ENCODE results near the gene STXBP6. TPM values are rescaled to one million over a fixed set of nuclear protein-coding genes. Genes with fewer than 3 reads are reported as not detected.

The STXBP6 gene
- total RNA-seq, 1 experiment from 2014 or later, result 32.2 TPM

GRCh38 chr14:24988760-24989159 lies 61.2 kb downstream of the STXBP6 start:
- Mint-ChIP-seq H3K9me3 (ENCODE audit: unreplicated experiment) (peaks cover 9% of the 10 kb centered on the region), H3K36me3 (ENCODE audit: insufficient read depth, unreplicated experiment) (peaks cover 12% of the 10 kb centered on the region), H3K4me3 (ENCODE audit: unreplicated experiment) (no peak overlapping the region), H3K4me1 (ENCODE audit: low read depth, unreplicated experiment) (peaks cover 24% of the 10 kb centered on the region), H3K27ac (ENCODE audit: unreplicated experiment) (no peak overlapping the region), H3K27me3 (ENCODE audit: insufficient read depth, unreplicated experiment) (no peaks in the 10 kb centered on the region)
- H3K27me3 ChIP-seq (replicated peaks; ENCODE audit: control insufficient read depth, insufficient read depth, low read length), result no peaks in the 10 kb centered on the region
- ChIA-PET CTCF (no interaction called here), POLR2A (no interaction called here)
- DNase-seq, result no peak
- TF ChIP-seq, protein P1, sequence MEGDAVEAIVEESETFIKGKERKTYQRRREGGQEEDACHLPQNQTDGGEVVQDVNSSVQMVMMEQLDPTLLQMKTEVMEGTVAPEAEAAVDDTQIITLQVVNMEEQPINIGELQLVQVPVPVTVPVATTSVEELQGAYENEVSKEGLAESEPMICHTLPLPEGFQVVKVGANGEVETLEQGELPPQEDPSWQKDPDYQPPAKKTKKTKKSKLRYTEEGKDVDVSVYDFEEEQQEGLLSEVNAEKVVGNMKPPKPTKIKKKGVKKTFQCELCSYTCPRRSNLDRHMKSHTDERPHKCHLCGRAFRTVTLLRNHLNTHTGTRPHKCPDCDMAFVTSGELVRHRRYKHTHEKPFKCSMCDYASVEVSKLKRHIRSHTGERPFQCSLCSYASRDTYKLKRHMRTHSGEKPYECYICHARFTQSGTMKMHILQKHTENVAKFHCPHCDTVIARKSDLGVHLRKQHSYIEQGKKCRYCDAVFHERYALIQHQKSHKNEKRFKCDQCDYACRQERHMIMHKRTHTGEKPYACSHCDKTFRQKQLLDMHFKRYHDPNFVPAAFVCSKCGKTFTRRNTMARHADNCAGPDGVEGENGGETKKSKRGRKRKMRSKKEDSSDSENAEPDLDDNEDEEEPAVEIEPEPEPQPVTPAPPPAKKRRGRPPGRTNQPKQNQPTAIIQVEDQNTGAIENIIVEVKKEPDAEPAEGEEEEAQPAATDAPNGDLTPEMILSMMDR (IDR thresholded peaks at IDR 0.05; ENCODE audit: insufficient read depth in 1 of 2, low read depth in 1 of 2, low read length in 1 of 2, severe bottlenecking in 1 of 2, unreplicated experiment in 1 of 2), result no peak
- no TSS peak for BruUV-seq (replicated peaks)
- no peak overlapping the region for H3K4me3 ChIP-seq (ENCODE audit: low read depth, low read length)
- H3K9me3 ChIP-seq, result no peaks in the 10 kb centered on the region
- H3K4me1 ChIP-seq, result peaks cover 34% of the 10 kb centered on the region
- H3K36me3 ChIP-seq (ENCODE audit: control insufficient read depth, insufficient read depth, low read length), result no peaks in the 10 kb centered on the region
- intact Hi-C loops (cut with micrococcal nuclease; ENCODE audit: unreplicated experiment), result no loop called here

DNA sequence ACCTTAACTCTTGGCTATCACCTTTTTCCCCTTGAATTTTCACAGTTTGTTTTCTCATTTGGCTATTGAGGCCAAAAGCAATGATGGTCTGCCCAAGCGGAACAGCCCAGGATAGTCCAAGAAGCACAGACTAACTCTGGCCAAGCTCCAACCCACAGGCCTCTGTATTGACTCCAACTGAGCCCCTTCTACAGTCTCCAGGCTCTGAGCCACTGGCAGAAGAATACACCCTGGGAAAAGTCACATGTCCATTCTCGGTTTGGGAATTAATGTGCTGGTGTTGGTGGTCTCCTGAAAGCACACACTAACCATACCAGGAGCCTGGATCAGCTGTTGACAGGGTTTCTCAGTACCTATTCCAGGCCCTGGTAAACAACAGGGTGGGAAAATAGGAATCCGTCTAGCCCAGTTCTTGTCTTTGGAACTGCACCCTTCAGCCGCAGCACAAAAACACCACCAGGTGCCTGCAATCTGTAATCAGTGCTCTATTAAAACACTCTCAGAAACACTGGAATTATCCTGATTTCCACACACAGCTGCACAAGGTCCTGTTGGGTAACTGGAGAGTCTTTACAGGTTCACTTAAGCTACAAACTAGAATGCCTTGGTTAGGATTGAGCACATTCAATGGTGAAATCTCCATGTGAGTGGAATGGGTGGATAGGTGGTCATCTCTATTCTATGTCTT lies 63.6 kb downstream of the STXBP6 start:
- H3K36me3 Mint-ChIP-seq (ENCODE audit: insufficient read depth, unreplicated experiment), result peaks cover 23% of the 10 kb centered on the region
- intact Hi-C loops (cut with micrococcal nuclease; ENCODE audit: unreplicated experiment), result no loop called here

DNA sequence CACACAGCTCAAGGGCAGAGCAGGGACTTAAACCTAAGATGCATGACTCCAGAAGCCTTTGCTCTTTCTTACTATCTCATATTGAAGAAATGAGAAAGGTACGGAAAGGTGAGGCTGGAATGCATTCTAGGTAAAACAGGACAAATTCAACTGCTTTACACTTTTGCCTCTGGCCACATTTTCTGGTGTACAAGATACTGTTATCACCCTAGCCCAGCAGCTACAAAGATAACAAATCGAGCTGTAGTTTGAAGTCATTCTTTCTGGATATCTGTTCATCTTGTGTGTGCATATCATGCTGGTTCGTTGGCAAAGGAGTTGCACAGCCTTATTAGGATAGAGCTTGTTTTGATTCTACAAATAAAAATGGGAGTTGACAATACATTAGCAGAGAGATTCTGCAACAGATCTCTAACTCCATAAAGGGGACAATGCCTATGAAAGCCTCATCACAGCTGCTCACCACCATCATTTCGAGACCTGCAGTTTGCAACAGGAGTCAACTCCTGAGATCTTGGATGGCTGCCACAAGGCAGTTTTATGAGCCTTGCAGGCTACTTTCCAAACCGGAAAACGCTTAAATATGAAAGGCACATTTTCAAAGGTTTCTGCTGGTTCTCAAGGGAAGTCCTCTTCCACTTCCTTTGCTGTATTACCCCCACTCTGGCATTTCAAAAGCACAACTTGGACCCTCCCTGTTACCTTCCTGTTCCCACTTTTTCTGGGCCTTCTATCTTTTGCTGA lies 64.9 kb downstream of the STXBP6 start:
- intact Hi-C loops (cut with micrococcal nuclease; ENCODE audit: unreplicated experiment), result loop anchor here (2.0 kb wide), 2 partner anchors 16 to 18 kb away; no protein-coding TSS in a partner anchor
- Histone ChIP-seq H3K27me3 (replicated peaks; ENCODE audit: control insufficient read depth, insufficient read depth, low read length) (no peaks in the 10 kb centered on the region), H3K9me3 (no peaks in the 10 kb centered on the region), H3K36me3 (ENCODE audit: control insufficient read depth, insufficient read depth, low read length) (no peaks in the 10 kb centered on the region), H3K4me1 (peaks cover 71% of the 10 kb centered on the region), H3K4me3 (ENCODE audit: low read depth, low read length) (no peak overlapping the region)
- H3K27me3 Mint-ChIP-seq (ENCODE audit: insufficient read depth, unreplicated experiment), result no peaks in the 10 kb centered on the region
- peak overlapping the region; percentile 88 for H3K27ac Mint-ChIP-seq (ENCODE audit: unreplicated experiment)
- POLR2A ChIA-PET, result interaction anchor here (1.0 kb wide), 1 partner anchor 25 kb away, joined by 4 read pairs; no protein-coding TSS in a partner anchor
- H3K4me1 Mint-ChIP-seq (ENCODE audit: low read depth, unreplicated experiment), result peaks cover 40% of the 10 kb centered on the region
- peaks cover 9% of the 10 kb centered on the region for H3K9me3 Mint-ChIP-seq (ENCODE audit: unreplicated experiment)
- CTCF ChIA-PET, result interaction anchor here (0.5 kb wide), 1 partner anchor 275 kb away, joined by 3 read pairs; no protein-coding TSS in a partner anchor
- H3K36me3 Mint-ChIP-seq (ENCODE audit: insufficient read depth, unreplicated experiment), result peaks cover 21% of the 10 kb centered on the region
- BruUV-seq (replicated peaks), result no TSS peak
- peak; percentile 39 to 49 for DNase-seq
- TF ChIP-seq, protein P1 (IDR thresholded peaks at IDR 0.05; ENCODE audit: insufficient read depth in 1 of 2, low read depth in 1 of 2, low read length in 1 of 2, severe bottlenecking in 1 of 2, unreplicated experiment in 1 of 2), result no peak
- H3K4me3 Mint-ChIP-seq (ENCODE audit: unreplicated experiment), result peak overlapping the region; percentile 24

More for the DNA sequence above, 63.6 kb downstream of the STXBP6 start:
- H3K36me3 ChIP-seq (ENCODE audit: control insufficient read depth, insufficient read depth, low read length), result no peaks in the 10 kb centered on the region
- peaks cover 41% of the 10 kb centered on the region for H3K4me1 Mint-ChIP-seq (ENCODE audit: low read depth, unreplicated experiment)
- ChIA-PET POLR2A (no interaction called here), CTCF (no interaction called here)
- H3K27me3 Mint-ChIP-seq (ENCODE audit: insufficient read depth, unreplicated experiment), result no peaks in the 10 kb centered on the region
- H3K27me3 ChIP-seq (replicated peaks; ENCODE audit: control insufficient read depth, insufficient read depth, low read length), result no peaks in the 10 kb centered on the region
- H3K9me3 ChIP-seq, result no peaks in the 10 kb centered on the region
- DNase-seq, result no peak
- H3K27ac Mint-ChIP-seq (ENCODE audit: unreplicated experiment), result peak overlapping the region; percentile 88
- H3K9me3 Mint-ChIP-seq (ENCODE audit: unreplicated experiment), result peaks cover 9% of the 10 kb centered on the region
- H3K4me3 ChIP-seq (ENCODE audit: low read depth, low read length), result no peak overlapping the region
- peaks cover 58% of the 10 kb centered on the region for H3K4me1 ChIP-seq
- no TSS peak for BruUV-seq (replicated peaks)
- no peak overlapping the region for H3K4me3 Mint-ChIP-seq (ENCODE audit: unreplicated experiment)
- TF ChIP-seq, protein P1 (IDR thresholded peaks at IDR 0.05; ENCODE audit: insufficient read depth in 1 of 2, low read depth in 1 of 2, low read length in 1 of 2, severe bottlenecking in 1 of 2, unreplicated experiment in 1 of 2), result no peak

Data from Caco-2 (cell line).